Measurements from ENCODE around the gene ARHGAP24.

GRCh38 chr4:85726555-85726954 is 251.6 kb downstream of the ARHGAP24 start:
- TF ChIP-seq ELF4 (IDR thresholded peaks at IDR 0.05), result no peak
- no peak for TF ChIP-seq FOXM1 (IDR thresholded peaks at IDR 0.05; ENCODE audit: borderline replicate concordance)
- TF ChIP-seq ZNF384 (IDR thresholded peaks at IDR 0.05), result no peak
